ENCODE results near the gene DCAF8L1. TPM values are rescaled to one million over a fixed set of nuclear protein-coding genes. Genes with fewer than 3 reads are reported as not detected.

DCAF8L1 gene
- total RNA-seq, 4 donors from 2014 or later = not detected

GRCh38 chrX:27953171-27953570 is 28.1 kb downstream of the DCAF8L1 start:
- no peak for DNase-seq (ENCODE audit: low spot score in 2 of 2)
- no peak overlapping the region for H3K4me3 ChIP-seq (ENCODE audit: low read depth, poor library complexity, severe bottlenecking)
- 40 to 50% methylated on average over 1 of the region's 1 CpG for WGBS, 2 donors
- TF ChIP-seq, protein P1, sequence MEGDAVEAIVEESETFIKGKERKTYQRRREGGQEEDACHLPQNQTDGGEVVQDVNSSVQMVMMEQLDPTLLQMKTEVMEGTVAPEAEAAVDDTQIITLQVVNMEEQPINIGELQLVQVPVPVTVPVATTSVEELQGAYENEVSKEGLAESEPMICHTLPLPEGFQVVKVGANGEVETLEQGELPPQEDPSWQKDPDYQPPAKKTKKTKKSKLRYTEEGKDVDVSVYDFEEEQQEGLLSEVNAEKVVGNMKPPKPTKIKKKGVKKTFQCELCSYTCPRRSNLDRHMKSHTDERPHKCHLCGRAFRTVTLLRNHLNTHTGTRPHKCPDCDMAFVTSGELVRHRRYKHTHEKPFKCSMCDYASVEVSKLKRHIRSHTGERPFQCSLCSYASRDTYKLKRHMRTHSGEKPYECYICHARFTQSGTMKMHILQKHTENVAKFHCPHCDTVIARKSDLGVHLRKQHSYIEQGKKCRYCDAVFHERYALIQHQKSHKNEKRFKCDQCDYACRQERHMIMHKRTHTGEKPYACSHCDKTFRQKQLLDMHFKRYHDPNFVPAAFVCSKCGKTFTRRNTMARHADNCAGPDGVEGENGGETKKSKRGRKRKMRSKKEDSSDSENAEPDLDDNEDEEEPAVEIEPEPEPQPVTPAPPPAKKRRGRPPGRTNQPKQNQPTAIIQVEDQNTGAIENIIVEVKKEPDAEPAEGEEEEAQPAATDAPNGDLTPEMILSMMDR (IDR thresholded peaks at IDR 0.05) = no peak
- TF ChIP-seq POLR2A (IDR thresholded peaks at IDR 0.05) = no peak
- intact Hi-C loops (cut with DNase I; ENCODE audit: low total_unique reads) = no loop called here

GRCh38 chrX:27933361-27933760 is 47.9 kb downstream of the DCAF8L1 start:
- H3K4me3 ChIP-seq (ENCODE audit: low read depth, poor library complexity, severe bottlenecking) = no peak overlapping the region
- WGBS, 2 donors = 62 to 65% methylated on average over 4 of the region's 4 CpGs
- intact Hi-C loops (cut with DNase I; ENCODE audit: low total_unique reads) = no loop called here
- TF ChIP-seq, protein P1 (IDR thresholded peaks at IDR 0.05) = no peak
- TF ChIP-seq POLR2A (IDR thresholded peaks at IDR 0.05) = no peak
- no peak for DNase-seq (ENCODE audit: low spot score in 2 of 2)

Other genes with a start within 250 kb of the DCAF8L1 start
- gene MAGEB10, start 173.5 kb downstream of the DCAF8L1 start, total RNA-seq = not detected